ENCODE results near the gene KIF13A. TPM values are rescaled to one million over a fixed set of nuclear protein-coding genes. Genes with fewer than 3 reads are reported as not detected.
"Not testable (repeated sequence)": the region's sequence is repeated elsewhere in the genome, so short reads cannot be mapped to it uniquely, and the experiment has no call there.

KIF13A gene
- total RNA-seq, 1 experiment from 2014 or later: 11.3 TPM

GRCh38 chr6:17980329-17980728 lies 7.1 kb downstream of the KIF13A start:
- no peaks in the 10 kb centered on the region for H3K27me3 ChIP-seq
- no peak overlapping the region for H3K4me3 ChIP-seq
- no peaks in the 10 kb centered on the region for H3K9me3 ChIP-seq
- no peak for DNase-seq
- no peaks in the 10 kb centered on the region for H3K36me3 ChIP-seq

- Histone ChIP-seq H3K9me3 (no peaks in the 10 kb centered on the region), H3K4me3 (no peak overlapping the region), H3K36me3 (no peaks in the 10 kb centered on the region), H3K27me3 (no peaks in the 10 kb centered on the region)
- DNase-seq: no peak
These were observed 8.0 kb downstream of the KIF13A start for GRCh38 chr6:17979479-17979878.

- H3K27me3 ChIP-seq, H3K9me3 ChIP-seq, H3K4me3 ChIP-seq, DNase-seq, H3K36me3 ChIP-seq: not testable (repeated sequence)
These were observed 11.2 kb downstream of the KIF13A start for GRCh38 chr6:17976258-17976657.

GRCh38 chr6:17974570-17975368 lies 12.7 kb downstream of the KIF13A start:
- DNase-seq: no peak
- no peaks in the 10 kb centered on the region for H3K9me3 ChIP-seq
- no peaks in the 10 kb centered on the region for H3K27me3 ChIP-seq
- no peak overlapping the region for H3K4me3 ChIP-seq
- H3K36me3 ChIP-seq: no peaks in the 10 kb centered on the region

- no peak for DNase-seq
- Histone ChIP-seq H3K36me3 (no peaks in the 10 kb centered on the region), H3K9me3 (no peaks in the 10 kb centered on the region), H3K27me3 (no peaks in the 10 kb centered on the region), H3K4me3 (no peak overlapping the region)
These were observed 14.3 kb downstream of the KIF13A start for GRCh38 chr6:17972978-17973622.

GRCh38 chr6:17972074-17972952 lies 15.1 kb downstream of the KIF13A start:
- Histone ChIP-seq H3K9me3 (no peaks in the 10 kb centered on the region), H3K36me3 (no peaks in the 10 kb centered on the region), H3K27me3 (no peaks in the 10 kb centered on the region), H3K4me3 (no peak overlapping the region)
- DNase-seq: no peak

- DNase-seq: peak; percentile 81
- no peaks in the 10 kb centered on the region for H3K36me3 ChIP-seq
- H3K27me3 ChIP-seq: no peaks in the 10 kb centered on the region
- H3K9me3 ChIP-seq: no peaks in the 10 kb centered on the region
- no peak overlapping the region for H3K4me3 ChIP-seq
These were observed 16.0 kb downstream of the KIF13A start for GRCh38 chr6:17971128-17972073.

- no peak for DNase-seq
- no peak overlapping the region for H3K4me3 ChIP-seq
- H3K9me3 ChIP-seq: no peaks in the 10 kb centered on the region
- H3K27me3 ChIP-seq: no peaks in the 10 kb centered on the region
- no peaks in the 10 kb centered on the region for H3K36me3 ChIP-seq
These were observed 18.6 kb downstream of the KIF13A start for GRCh38 chr6:17968876-17969275.

- Histone ChIP-seq H3K36me3 (no peaks in the 10 kb centered on the region), H3K4me3 (no peak overlapping the region), H3K27me3 (no peaks in the 10 kb centered on the region), H3K9me3 (no peaks in the 10 kb centered on the region)
- DNase-seq: peak; percentile 5
These were observed 19.5 kb downstream of the KIF13A start for GRCh38 chr6:17967668-17968518.

- Histone ChIP-seq H3K4me3 (no peak overlapping the region), H3K27me3 (no peaks in the 10 kb centered on the region), H3K36me3 (no peaks in the 10 kb centered on the region), H3K9me3 (no peaks in the 10 kb centered on the region)
- no peak for DNase-seq
These were observed 21.0 kb downstream of the KIF13A start for GRCh38 chr6:17966451-17966850.

GRCh38 chr6:17965397-17965796 lies 22.0 kb downstream of the KIF13A start:
- Histone ChIP-seq H3K4me3 (no peak overlapping the region), H3K27me3 (no peaks in the 10 kb centered on the region), H3K9me3 (no peaks in the 10 kb centered on the region), H3K36me3 (no peaks in the 10 kb centered on the region)
- DNase-seq: no peak

GRCh38 chr6:17964633-17965032 lies 22.8 kb downstream of the KIF13A start:
- no peaks in the 10 kb centered on the region for H3K36me3 ChIP-seq
- no peak for DNase-seq

GRCh38 chr6:17962436-17963031 lies 24.9 kb downstream of the KIF13A start:
- Histone ChIP-seq H3K4me3 (no peak overlapping the region), H3K9me3 (no peaks in the 10 kb centered on the region), H3K36me3 (no peaks in the 10 kb centered on the region), H3K27me3 (no peaks in the 10 kb centered on the region)
- DNase-seq: peak; percentile 90

More at GRCh38 chr6:17964633-17965032, 22.8 kb downstream of the KIF13A start:
- Histone ChIP-seq H3K27me3 (no peaks in the 10 kb centered on the region), H3K4me3 (no peak overlapping the region), H3K9me3 (no peaks in the 10 kb centered on the region)

- no peaks in the 10 kb centered on the region for H3K9me3 ChIP-seq
- H3K4me3 ChIP-seq: no peak overlapping the region
- H3K27me3 ChIP-seq: no peaks in the 10 kb centered on the region
- H3K36me3 ChIP-seq: no peaks in the 10 kb centered on the region
- DNase-seq: no peak
These were observed 28.1 kb downstream of the KIF13A start for GRCh38 chr6:17959302-17959701.

Data from MG63 (cell line).